Spleen (tissue), 7 donors: Measurements from ENCODE around the gene NKIRAS1.

Source experiments
- POLR2A ChIP-seq, 3 donors: fragments of 450-650 bp; IDR thresholded peaks; one replicate each; pipeline ENCODE4 v1.5.1; 2017; ENCODE audit warnings: antibody characterized with exemption in 3 of 3, mild to moderate bottlenecking in 1 of 3
- TF ChIP-seq, protein P1 (sequence below), 11 experiments: fragments of 200-600 bp in 7 of 11; fragments of 450-650 bp in 4 of 11; sonication (generic) in 4 of 11; IDR thresholded peaks in 8 of 11; conservative IDR thresholded peaks in 3 of 11; 1 replicate in 7 of 11; 2 replicates in 4 of 11; pipeline versions ENCODE4 v1.4.0 to v1.8.0; 2016 to 2021; ENCODE audit warnings: antibody characterized with exemption in 11 of 11, inconsistent platforms in 4 of 11, mild to moderate bottlenecking in 1 of 11
- donor health status: DM: no; HTN: no; CAD: no; lungs with moderate emphysema.
- donor health status: DM: no; HTN: no; CAD: no.
- donor health status: DM: no; HTN: no; CAD: no.

DNA sequence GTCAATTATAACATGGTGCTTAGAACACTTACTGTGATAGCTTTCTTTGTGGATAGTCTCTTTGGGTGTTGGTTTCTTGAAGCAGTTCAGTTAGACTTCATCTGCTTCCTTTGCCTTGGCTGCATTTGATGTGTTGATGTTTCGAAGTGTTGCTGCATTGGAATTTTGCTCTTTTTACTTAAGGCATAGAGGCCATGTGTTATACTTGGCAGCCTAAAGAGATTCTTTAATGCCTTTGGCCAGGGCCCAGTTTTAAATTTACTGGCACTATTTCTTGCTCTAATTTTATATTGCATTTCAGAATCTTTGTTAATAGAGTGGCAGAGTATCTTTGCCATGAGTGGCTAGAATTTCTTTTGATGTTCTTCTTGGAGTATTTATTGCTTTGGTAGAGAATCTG lies 49.5 kb upstream of the NKIRAS1 start:
- TF ChIP-seq, protein P1, sequence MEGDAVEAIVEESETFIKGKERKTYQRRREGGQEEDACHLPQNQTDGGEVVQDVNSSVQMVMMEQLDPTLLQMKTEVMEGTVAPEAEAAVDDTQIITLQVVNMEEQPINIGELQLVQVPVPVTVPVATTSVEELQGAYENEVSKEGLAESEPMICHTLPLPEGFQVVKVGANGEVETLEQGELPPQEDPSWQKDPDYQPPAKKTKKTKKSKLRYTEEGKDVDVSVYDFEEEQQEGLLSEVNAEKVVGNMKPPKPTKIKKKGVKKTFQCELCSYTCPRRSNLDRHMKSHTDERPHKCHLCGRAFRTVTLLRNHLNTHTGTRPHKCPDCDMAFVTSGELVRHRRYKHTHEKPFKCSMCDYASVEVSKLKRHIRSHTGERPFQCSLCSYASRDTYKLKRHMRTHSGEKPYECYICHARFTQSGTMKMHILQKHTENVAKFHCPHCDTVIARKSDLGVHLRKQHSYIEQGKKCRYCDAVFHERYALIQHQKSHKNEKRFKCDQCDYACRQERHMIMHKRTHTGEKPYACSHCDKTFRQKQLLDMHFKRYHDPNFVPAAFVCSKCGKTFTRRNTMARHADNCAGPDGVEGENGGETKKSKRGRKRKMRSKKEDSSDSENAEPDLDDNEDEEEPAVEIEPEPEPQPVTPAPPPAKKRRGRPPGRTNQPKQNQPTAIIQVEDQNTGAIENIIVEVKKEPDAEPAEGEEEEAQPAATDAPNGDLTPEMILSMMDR (IDR thresholded peaks at IDR 0.05 in 8 of 11, conservative IDR thresholded peaks at IDR 0.05 in 3 of 11): no peak
- TF ChIP-seq POLR2A (IDR thresholded peaks at IDR 0.05): no peak
